Heart left ventricle (tissue), 13 donors: ENCODE measurements around the gene STKLD1.

Experiments
- POLR2A ChIP-seq, 2 donors: fragments of 450-650 bp; IDR thresholded peaks; one replicate each; pipeline ENCODE4 v1.6.1; 2017; ENCODE audit warnings: antibody characterized with exemption in 2 of 2, mild to moderate bottlenecking in 2 of 2, moderate library complexity in 2 of 2
- TF ChIP-seq, protein P1 (sequence below), 12 donors: fragments of 200-600 bp; sonication (generic) in 4 of 12; IDR thresholded peaks; one replicate each; pipeline versions ENCODE4 v1.5.0 to v1.8.0; 2018 to 2022; ENCODE audit warnings: antibody characterized with exemption in 12 of 12, mild to moderate bottlenecking in 5 of 12
- donor health status: ischemic (EF 13 %, LVEDD 7.1; RV severe dilation, severe dysfunction).
- donor health status: DM: no; HTN: yes; CAD: no.
- donor health status: DM: no; HTN: no; CAD: no.
- donor health status: ischemic (EF 25% LVEDD 6.9; RV normal size, moderate dysfunction).
- donor health status: ischemic (EF 25% LVEDD 5.7; RV mildly dilated, moderate dysfunction).
- donor health status: ischemic (EF 35%, LVEDD 5.7; RV mildly dilated, moderate dysfunction).
- donor health status: nonischemic (EF 11% LVEDD 7.7; RV severe dilation, severe dysfunction).
- donor health status: DM: yes; HTN: yes; CAD: no.
- donor health status: PGD.
- donor health status: ischemic (EF 29% LVEDD 5.4; RV normal size, mild dysfunction).
- donor health status: nonischemic (EF 23%, LVEDD 6.1; RV moderate dilation, normal function).

- TF ChIP-seq, protein P1, sequence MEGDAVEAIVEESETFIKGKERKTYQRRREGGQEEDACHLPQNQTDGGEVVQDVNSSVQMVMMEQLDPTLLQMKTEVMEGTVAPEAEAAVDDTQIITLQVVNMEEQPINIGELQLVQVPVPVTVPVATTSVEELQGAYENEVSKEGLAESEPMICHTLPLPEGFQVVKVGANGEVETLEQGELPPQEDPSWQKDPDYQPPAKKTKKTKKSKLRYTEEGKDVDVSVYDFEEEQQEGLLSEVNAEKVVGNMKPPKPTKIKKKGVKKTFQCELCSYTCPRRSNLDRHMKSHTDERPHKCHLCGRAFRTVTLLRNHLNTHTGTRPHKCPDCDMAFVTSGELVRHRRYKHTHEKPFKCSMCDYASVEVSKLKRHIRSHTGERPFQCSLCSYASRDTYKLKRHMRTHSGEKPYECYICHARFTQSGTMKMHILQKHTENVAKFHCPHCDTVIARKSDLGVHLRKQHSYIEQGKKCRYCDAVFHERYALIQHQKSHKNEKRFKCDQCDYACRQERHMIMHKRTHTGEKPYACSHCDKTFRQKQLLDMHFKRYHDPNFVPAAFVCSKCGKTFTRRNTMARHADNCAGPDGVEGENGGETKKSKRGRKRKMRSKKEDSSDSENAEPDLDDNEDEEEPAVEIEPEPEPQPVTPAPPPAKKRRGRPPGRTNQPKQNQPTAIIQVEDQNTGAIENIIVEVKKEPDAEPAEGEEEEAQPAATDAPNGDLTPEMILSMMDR (IDR thresholded peaks at IDR 0.05) = no peak
- TF ChIP-seq POLR2A (IDR thresholded peaks at IDR 0.05) = no peak
Measured at GRCh38 chr9:133362359-133363044, 13.7 kb upstream of the STKLD1 start.
